GM21619 (cell line): Measurements from ENCODE around the gene VCX3B.
"Not testable (repeated sequence)": the region's sequence is repeated elsewhere in the genome, so short reads cannot be mapped to it uniquely, and the experiment has no call there.

Experiments
- ATAC-seq: cut with Tn5 transposase; IDR thresholded peaks from one replicate; pipeline ENCODE4 v1.9.1; 2021; ENCODE audit not compliant: unreplicated experiment

The VCX3B gene

DNA sequence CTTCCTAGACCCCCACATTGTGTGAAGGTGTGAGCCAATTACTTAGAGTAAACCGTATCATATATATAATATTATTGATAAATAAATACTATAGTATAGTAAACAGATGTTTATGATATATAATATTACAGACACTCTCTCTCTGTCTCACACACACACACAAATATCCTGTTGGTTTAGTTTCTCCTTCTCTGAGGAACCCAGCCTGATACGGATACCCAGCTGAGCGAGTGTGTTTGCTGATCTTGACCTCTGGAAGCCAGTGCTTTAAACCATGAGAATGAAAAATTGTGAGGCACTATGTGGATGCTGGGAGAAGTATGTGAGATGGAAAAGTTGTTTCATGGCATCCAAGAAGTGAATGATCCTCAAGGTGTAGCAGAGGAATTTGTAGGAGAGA lies at the start of gene VCX3B:
TSS of gene VCX3B (plus strand) at position 301 of the 400 bp plus-strand sequence. CDS start 621 bp downstream, outside the sequence.
- not testable (repeated sequence) for ATAC-seq

DNA sequence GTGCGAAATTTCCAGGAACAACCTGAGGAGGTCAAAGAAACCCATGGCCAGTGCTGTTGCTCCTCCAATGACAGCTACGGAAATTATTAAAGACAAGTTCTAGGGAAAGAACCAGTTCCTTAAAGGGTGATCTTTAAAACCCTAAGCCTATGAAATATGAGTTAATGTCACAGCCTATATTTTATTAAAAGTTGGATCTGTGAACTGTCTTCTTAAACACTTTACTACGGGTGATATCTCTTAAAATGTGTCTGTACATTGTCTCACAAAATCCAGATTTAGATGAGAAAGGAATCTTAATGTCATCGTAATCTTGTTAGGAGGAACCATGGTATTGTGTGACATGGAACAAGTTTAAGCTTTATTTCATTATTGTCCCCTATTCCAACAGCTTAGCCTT lies 46.3 kb upstream of the VCX3B start:
- ATAC-seq = no peak

DNA sequence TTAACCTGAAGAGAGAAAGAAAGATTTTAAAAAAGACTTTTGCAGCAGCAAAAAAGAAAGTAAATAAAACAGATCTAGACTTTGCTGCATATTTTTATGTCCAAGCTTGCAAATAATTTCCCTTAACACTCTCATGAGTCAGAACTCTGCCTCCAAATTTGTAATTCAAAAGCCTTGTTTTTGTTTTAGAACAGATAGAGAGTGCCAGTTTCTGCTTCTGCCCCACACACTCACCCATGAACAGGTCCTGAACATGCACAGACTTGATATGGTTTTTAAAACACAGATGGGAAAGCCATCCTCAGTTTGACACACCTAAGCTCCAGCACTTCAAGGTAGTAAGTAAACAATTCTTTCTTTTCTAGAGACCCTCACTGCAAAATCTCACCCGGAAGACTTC lies 39.7 kb upstream of the VCX3B start:
- ATAC-seq = no peak

DNA sequence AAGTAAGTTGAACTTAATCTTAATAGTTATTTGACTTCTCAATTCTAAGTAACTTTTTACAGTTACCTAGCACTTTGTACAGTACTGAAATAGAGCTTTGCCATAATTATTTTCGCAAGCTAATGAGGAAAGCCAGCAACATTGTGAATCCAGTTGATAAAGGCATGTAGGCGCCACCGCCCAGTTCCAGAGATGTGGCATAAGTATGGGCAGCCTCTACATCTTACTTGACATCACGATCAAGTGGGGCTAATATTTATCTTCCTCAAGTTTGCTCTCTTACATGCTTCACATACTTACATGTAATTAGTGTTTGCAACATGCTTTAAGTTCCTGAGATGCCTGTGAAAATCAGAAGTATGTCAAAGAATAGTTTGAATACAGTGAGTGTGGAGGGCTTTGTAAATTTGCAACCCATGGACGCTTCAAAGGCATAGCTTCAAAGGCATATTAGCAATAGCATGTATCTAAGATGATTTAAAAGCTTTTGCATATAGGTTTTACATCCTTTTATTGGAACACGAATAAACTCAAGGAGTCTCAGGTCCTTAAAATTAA lies 34.9 kb upstream of the VCX3B start:
- ATAC-seq = no peak

DNA sequence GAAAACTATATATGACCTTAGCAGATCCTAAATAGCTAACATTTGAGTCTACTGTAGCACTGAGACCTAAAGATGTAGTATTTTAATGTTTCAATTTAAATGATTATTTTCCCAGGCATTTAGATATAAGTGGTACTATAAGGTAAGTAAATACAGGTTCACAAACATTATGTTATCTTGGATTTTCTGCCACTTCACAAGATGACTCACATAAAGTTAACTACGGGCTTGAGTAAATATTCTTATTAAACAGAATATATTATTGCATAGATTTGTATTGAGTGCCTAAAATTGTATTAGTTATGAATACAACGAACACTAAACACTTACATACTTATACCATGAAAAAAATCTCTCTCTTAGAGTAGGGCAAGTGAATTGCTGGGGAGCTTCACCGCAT lies 34.2 kb upstream of the VCX3B start:
- ATAC-seq = no peak

DNA sequence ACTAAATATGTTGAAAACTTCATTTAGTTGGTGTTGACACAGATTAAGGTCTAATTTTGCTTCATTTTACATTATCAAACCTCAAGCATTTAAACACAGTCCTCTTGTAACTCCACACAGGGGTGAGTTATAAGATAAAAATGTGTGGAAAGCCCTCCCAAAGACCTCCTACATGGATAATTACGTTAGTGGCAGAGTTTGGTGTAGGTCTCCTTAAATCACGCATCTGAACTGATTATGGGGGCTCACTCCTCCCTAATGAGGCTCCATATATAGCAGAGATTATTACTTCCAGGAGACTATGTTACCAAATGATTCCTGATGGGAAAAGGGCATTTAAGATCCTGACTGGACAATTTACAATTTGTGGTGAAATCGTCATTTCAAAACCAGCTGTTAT lies 32.2 kb upstream of the VCX3B start:
- ATAC-seq = no peak

DNA sequence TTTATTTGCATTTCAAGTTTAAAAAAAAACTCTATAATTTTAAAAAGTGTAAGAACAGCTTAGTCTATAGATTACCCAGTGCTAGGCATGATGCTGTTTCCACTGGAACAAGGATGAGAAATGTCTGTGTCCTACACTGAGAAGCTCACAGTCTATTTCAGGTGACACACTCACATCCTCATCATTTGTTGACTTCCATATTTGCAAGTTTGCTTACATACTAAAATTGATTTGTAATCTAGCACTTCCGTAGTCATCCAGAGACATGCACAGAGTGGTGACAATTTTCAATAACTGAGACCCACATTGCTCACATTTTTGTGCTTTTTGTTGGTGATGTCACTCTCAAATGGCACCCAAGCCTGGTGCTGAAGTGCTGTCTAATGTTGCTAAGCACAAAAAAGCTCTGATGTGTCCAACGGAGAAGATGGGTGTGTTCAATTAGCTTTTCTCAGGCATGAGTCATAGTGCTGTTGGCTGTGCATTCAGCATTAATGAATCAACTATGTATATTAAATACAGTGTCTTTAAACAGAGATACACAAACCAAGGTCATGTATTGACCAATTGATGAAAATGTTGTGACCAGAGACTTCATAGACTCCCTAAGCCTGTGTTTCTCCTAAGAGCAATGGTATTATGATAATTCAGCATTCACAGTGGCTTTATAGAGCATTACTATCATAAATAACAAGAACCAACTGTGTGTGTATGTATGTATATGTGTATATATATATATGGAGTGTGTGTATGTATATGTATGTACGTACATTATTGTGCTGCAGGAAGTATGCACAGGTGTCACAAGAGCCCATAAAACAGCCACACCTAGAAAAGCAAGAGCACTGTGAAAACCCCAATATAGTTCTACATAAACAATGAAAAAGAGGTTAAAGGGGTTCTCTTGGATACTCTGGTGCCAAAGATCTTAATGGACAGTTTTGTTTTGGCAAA lies 31.2 kb upstream of the VCX3B start:
- ATAC-seq = no peak

DNA sequence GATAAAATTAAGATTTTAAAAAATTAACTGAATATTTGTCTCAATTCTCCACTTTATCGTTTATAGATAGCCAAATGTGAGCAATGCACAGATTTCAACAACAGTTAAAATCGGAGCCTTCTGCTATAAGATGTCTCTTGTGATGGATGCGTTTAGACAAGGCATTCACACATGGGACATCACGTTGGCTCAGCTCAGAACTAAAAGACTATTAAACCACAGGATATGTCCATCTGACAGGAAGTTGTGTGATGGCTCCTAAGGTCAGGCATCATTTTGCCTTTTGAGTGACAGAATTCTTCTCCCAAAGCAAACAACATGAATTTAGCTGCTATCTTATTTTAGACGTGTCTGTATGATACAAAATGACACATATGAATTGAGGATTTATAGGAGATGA lies 17.3 kb upstream of the VCX3B start:
- ATAC-seq = no peak

DNA sequence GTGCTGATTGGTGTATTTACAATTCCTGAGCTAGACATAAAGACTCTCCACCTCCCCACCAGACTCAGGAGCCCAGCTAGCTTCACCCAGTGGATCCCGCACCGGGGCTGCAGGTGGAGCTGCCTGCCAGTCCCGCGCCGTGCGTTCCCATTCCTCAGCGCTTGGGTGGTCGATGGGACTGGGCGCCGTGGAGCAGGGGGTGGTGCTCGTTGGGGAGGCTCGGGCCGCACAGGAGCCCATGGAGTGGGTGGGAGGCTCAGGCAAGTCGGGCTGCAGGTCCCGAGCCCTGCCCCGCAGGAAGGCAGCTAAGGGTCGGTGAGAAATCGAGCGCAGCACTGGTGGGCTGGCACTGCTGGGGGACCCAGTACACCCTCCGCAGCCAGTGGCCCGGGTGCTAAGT lies 12.3 kb upstream of the VCX3B start:
- ATAC-seq = not testable (repeated sequence)

DNA sequence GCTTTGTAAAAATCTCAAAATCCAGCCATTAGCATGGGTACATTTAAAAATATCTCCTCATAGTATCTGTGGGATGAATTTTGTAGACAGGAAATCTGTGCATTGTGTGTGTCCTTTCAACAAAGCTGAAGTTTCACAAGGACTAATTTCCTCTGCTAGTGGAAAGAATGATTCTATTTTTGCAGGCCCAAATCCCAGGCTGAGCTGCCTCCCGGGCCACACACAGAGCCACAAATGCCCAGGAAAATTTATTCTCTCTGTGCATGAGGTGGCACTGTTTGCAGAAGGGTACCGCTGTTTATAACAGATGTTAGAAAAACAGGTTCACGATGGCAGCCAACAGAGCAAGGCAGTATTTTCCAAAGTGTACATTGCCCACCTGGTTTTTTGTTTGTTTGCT lies 11.0 kb upstream of the VCX3B start:
- no peak for ATAC-seq

DNA sequence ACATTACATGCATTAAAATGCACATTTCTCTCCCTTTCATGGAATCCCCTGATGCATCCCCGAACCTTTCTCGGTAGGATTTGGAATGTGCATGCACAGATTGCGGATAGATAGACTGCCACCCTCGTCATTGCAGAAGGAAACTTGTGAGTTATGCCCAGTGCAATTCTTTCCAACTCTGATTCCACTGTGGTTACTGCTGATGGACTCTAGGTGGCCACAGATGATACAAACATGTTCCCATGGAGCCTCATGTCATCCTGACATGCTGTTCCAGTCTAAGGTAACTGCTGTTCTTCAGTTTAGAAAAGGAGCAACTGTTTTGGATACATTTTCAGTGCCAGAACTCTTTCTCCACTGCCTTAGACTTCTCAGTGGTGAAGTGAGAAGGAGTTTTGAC lies 9.1 kb upstream of the VCX3B start:
- ATAC-seq = no peak

DNA sequence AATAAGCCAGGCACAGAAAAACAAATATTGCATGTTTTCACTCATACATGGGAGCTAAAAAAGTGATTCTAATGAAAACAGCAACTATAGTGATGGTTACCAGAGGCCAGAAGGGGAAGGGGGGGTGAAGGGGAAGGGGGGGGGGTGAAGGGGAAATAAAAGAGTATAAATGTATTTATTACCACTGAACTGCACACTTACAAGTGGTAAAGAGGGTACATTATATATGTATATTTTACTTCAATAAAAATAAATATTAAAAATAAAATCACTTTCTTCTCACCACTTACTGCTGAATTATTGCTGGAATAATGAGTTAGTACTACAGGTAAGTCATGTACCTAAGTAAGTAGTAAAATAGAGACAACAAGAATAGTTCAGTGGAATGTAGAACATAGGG lies 2.1 kb upstream of the VCX3B start:
- ATAC-seq = no peak

DNA sequence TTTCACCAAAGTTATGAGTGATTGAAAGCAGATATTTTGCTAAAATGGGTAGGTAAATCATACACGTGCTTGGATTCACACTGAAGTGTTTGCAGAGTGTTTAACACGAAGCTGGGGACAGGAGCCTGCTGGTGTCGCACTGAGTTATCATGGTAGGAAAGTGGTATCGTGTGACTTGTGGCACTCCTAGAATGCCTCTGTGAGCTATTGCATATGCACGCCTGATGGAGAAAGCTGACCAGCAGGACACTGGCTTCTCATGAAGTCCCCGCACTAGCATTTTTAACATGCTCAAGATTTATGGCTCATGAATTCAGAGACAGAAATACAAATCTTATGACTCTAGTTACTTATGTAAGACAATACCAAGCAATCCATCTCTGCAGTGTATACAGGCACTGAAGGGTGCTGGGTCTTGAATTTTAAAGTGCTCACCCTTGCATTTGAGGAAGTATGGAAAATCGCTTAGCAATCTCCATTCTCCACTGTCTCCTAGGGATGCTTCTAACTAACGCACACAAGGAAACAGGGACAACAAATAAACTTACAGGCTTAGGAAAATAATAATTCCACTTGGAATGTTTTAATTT lies 19.8 kb downstream of the VCX3B start:
- no peak for ATAC-seq

DNA sequence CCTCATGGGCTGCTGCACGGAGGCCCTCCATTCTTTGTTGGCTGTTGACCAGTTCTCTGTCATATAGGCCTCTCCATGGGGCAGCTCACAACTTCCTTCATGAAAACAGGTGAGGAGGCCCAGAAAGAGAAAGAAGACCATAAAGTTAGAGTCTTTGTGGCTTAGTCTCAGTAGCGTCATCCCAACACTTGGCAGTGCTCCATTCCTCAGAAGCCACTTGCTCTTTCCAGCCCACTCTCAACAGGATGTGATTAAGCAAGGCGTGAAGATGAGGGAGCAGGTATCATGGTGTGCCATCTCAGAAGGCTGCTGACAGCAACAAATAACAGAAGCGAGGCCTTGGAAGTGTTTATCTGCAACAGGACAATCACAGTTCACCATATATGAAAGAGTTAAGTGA lies 30.4 kb downstream of the VCX3B start:
- not testable (repeated sequence) for ATAC-seq

DNA sequence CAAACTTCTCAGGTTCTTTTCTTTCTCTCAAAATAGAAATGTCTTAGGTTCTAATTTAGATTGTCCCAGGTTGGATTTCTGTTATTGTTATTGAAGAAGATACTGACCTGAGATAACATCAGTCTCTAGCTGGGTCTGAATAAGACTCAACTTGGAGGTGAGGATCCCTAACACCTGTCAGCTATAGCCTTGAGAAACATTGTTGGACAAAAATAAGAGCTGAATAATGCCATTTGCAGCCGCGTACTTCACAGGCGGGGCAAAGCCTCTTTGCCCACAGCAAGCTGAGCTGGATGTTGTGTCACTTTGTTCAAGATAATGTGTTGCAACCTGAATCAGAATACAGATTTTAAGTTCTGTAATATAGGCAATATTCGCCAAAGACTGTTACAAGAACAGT lies 35.6 kb downstream of the VCX3B start:
- ATAC-seq = no peak

DNA sequence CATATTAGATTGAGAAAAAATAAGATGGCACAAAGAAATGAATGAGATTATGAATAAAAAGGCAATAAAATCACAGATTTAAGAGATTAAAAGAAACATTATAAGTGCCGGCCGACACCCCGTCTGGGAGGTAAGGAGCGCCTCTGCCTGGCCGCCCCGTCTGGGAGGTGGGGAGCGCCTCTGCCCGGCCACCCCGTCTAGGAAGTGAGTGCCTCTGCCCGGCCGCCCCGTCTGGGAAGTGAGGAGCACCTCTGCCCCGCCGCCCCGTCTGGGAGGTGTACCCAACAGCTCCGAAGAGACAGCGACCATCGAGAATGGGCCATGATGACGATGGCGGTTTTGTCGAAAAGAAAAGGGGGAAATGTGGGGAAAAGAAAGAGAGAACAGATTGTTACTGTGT lies 37.5 kb downstream of the VCX3B start:
- not testable (repeated sequence) for ATAC-seq

DNA sequence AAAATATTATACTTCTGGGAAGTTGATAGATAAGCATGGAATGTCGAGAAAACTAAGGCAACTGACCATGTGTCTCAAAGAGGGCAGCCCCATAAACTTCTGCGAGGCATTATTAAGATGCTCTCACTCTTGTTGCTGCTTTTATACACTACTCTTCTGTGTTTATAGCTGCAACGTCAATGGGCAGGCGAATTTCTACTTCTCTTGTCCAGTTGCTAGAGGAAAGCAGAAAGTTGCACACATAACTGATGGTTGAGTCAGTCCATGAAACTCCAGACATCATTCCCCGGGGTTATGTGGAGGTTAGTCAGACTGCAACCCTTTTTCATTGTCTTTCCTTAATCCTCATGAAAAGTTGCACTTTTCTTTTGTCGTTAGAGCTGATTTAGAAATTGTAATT lies 39.8 kb downstream of the VCX3B start:
- ATAC-seq = no peak
